Fibroblast of skin of left biceps (primary cell): ENCODE data around the gene GRK4.

ENCODE experiments used
- DNase-seq, 2 experiments: peaks; one replicate each; pipeline ENCODE4 v3.0.0-alpha.2; 2013; ENCODE audit warnings: low read depth in 2 of 2

Gene GRK4

DNA sequence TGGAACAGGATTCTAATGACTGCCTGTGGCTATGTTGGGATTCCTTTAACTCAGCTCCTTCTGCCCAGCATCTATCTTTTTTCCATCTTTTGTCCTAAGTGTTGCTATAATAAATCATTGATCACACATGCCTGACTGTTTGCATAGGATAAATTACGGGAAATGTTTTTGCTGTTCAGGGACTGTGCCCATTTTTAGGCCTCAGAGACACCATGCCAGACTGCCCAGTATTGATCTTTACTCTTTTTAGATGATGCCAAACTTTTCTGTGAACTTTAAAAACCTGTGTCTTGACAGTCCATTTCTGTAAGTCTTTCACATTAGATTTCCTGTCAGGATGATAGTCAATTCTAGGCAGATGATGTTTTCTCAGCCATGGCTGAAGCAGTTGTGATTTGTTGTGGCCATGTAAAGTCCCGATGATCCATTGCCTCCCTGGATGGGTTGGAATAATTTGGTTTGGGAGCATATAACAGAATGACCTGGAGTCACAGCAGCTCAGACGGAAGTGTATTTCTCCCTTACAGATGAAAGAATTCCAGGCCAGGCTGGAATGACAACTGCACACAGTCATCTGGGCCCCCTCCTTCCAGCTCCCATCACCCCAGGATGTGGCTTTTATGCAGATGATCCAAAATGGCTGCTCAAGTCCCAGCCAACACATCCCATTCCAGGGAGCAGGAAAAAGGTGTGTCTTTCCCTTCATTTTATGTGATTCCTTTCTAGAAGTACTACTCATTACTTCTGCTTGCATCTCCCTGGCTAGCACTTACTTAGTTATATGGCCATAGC lies 107.5 kb downstream of the GRK4 start:
- no peak for DNase-seq

DNA sequence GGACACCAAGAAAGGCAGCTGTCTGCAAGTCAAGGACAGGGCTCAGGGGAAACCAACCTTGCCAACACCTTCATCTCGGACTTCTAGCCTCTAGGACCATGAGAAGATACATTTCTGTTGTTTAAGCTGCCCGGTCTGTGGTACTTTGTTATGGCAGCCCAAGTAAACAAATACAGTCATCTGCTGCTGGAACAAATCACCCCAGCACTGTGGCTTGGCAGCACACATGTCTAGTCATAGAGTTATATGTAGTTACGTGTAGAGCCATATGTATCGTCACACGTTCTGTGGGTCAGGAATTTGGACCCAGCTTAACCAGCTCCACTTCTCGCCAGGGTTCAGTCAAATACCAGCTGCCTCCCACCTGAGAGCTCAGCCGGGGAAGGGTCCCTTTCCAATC lies 108.4 kb downstream of the GRK4 start:
- DNase-seq, result no peak

DNA sequence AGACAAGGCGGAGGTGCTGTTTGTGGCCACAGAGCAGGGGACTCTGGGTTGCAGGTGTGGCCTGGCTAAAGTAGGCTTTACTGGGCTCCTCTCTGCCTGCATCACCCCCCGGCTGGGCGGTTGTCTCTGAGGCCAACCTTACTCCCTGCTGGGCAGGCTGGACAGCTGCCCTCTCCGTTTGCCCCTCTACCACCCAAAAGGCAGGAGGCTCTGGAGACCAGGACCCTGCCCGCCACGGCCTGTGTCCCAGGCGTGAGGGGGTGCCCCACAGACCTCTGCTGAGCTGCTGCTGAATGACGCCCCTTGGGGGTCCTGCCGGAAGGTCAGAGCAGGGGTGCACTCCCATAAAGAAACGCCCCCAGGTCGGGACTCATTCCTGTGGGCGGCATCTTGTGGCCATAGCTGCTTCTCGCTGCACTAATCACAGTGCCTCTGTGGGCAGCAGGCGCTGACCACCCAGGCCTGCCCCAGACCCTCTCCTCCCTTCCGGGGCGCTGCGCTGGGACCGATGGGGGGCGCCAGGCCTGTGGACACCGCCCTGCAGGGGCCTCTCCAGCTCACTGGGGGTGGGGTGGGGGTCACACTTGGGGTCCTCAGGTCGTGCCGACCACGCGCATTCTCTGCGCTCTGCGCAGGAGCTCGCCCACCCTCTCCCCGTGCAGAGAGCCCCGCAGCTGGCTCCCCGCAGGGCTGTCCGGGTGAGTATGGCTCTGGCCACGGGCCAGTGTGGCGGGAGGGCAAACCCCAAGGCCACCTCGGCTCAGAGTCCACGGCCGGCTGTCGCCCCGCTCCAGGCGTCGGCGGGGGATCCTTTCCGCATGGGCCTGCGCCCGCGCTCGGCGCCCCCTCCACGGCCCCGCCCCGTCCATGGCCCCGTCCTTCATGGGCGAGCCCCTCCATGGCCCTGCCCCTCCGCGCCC lies 110.0 kb downstream of the GRK4 start:
- DNase-seq, result no peak

DNA sequence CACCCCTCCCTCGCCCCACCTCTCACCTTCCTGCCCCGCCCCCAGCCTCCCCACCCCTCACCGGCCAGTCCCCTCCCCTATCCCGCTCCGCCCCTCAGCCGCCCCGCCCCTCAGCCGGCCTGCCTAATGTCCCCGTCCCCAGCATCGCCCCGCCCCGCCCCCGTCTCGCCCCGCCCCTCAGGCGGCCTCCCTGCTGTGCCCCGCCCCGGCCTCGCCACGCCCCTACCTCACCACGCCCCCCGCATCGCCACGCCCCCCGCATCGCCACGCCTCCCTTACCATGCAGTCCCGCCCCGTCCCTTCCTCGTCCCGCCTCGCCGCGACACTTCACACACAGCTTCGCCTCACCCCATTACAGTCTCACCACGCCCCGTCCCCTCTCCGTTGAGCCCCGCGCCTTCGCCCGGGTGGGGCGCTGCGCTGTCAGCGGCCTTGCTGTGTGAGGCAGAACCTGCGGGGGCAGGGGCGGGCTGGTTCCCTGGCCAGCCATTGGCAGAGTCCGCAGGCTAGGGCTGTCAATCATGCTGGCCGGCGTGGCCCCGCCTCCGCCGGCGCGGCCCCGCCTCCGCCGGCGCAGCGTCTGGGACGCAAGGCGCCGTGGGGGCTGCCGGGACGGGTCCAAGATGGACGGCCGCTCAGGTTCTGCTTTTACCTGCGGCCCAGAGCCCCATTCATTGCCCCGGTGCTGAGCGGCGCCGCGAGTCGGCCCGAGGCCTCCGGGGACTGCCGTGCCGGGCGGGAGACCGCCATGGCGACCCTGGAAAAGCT lies 110.9 kb downstream of the GRK4 start, which contains the start of the genes HTT and HTT-AS:
HTT (plus strand) TSS at position 604 of the 768 bp plus-strand sequence; CDS start at position 749, 145 bp downstream.
HTT-AS (minus strand) TSS at position 461 of the 768 bp plus-strand sequence.
- peak; percentile 85 to 89 for DNase-seq

DNA sequence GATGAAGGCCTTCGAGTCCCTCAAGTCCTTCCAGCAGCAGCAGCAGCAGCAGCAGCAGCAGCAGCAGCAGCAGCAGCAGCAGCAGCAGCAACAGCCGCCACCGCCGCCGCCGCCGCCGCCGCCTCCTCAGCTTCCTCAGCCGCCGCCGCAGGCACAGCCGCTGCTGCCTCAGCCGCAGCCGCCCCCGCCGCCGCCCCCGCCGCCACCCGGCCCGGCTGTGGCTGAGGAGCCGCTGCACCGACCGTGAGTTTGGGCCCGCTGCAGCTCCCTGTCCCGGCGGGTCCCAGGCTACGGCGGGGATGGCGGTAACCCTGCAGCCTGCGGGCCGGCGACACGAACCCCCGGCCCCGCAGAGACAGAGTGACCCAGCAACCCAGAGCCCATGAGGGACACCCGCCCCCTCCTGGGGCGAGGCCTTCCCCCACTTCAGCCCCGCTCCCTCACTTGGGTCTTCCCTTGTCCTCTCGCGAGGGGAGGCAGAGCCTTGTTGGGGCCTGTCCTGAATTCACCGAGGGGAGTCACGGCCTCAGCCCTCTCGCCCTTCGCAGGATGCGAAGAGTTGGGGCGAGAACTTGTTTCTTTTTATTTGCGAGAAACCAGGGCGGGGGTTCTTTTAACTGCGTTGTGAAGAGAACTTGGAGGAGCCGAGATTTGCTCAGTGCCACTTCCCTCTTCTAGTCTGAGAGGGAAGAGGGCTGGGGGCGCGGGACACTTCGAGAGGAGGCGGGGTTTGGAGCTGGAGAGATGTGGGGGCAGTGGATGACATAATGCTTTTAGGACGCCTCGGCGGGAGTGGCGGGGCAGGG lies 111.7 kb downstream of the GRK4 start:
- DNase-seq, result no peak

DNA sequence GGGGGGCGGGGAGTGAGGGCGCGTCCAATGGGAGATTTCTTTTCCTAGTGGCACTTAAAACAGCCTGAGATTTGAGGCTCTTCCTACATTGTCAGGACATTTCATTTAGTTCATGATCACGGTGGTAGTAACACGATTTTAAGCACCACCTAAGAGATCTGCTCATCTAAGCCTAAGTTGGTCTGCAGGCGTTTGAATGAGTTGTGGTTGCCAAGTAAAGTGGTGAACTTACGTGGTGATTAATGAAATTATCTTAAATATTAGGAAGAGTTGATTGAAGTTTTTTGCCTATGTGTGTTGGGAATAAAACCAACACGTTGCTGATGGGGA lies 112.2 kb downstream of the GRK4 start:
- DNase-seq, result no peak

DNA sequence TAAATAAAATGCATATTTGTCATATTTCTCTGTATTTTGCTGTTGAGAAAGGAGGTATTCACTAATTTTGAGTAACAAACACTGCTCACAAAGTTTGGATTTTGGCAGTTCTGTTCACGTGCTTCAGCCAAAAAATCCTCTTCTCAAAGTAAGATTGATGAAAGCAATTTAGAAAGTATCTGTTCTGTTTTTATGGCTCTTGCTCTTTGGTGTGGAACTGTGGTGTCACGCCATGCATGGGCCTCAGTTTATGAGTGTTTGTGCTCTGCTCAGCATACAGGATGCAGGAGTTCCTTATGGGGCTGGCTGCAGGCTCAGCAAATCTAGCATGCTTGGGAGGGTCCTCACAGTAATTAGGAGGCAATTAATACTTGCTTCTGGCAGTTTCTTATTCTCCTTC lies 114.4 kb downstream of the GRK4 start:
- no peak for DNase-seq

DNA sequence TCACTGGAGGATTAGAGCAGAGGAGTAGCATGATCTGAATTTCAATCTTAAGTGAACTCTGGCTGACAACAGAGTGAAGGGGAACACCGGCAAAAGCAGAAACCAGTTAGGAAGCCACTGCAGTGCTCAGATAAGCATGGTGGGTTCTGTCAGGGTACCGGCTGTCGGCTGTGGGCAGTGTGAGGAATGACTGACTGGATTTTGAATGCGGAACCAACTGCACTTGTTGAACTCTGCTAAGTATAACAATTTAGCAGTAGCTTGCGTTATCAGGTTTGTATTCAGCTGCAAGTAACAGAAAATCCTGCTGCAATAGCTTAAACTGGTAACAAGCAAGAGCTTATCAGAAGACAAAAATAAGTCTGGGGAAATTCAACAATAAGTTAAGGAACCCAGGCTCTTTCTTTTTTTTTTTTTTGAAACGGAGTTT lies 116.3 kb downstream of the GRK4 start:
- DNase-seq, result no peak

DNA sequence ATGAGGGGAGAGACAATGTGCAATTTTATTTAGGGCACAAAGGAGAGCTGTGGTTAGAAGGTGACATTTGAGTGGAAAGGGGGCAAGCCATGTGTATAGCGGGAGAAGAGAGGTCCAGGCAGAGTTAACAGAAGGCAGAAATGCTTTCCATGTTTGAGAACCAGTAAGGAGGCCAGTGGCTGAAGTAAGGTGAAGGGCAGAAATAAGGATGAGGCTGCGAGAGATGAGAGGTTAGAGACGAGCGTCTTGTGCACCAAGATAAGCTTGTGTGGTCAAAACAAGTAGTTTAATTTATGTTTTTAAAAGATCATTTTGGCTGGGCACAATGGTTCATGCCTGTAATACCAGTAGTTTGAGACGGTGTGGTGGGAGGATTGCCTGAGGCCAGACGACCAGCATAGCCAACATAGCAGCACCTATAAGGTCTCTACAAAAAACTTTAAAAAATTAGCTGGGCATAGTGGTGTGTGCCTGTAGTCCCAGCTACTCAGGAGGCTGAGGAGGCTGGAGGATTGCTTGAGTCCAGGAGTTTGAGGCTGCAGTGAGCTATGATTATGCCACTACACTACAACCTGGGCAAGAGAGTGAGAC lies 119.6 kb downstream of the GRK4 start:
- no peak for DNase-seq

DNA sequence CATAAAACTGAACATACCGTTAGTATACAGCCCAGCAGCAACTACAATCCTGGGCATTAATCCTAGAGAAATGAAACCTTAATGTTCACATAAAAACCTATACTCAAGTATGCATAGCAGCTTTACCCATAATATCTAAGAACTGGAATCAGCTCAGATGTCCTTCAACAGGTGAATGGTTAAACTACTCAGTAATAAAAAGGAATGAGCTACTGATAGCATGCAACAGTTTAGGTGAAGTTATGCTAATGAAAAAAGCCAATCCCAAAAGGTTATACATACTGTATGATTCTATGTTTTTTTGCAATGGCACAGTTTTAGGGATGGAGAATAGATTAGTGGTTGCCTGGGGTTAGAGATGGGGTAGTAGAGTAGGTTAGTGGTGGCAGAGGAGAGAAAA lies 120.4 kb downstream of the GRK4 start:
- no peak for DNase-seq

DNA sequence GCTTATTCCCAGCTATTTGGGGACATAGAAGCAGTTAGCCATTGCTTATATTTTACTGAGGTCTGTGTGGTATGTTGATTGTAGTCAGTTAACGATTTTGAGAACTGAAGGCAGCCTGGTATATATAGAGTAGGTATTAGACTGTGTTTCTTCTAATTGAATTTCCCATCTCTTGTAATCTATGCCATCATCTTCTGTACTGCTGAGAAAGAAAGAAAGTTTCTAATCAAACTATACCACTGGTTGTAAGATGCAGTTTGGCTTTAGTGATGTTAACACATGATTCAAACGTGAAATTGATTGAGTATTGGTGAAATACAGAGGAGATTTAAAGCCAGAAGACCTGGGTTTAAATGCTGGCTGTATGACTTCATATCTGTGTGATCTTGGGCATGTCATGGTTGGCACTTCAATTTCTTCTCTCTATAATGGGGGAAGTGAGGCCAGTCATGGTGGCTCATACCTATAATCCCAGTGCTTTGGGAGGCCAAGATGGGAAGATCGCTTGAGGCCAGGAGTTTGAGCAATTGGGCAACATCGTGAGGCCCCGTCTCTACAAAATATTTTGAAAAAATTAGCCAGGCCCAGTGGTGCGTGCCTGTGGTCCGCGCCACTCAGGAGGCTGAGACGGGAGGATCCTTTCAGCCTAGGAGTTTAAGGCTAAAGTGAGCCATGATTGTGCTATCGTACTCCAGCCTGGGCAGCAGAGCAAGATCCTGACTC lies 122.7 kb downstream of the GRK4 start:
- DNase-seq, result no peak

DNA sequence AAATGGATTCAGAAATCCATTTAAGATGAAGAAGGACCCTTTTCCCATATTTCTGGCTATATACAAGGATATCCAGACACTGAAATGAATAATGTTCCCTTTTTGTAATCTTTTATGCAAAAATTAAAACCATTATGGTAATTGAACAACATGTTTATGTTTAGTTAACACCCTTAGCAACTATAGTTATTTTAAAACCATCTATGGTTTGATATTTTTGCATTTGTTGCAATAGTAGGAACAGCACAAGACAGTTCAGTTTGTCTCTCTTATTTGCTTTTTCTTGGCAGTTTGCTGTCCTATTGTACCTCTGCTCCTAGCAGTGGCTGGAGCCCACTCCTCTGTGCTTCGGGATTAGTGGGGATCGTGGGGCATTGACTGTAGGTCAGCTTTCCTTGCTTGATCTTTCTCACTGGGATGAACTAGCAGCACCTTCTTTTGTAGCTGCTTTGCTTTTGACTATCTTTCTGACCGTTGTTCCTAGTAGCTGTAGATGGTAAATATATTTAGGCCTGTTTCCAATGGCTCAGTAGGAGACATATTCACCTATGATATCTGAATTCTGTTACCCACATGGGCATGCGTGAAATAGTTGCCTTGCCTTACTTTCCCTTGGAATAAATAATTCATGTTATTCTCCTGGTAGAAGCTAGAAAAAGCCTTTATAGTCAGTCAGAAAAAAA lies 123.9 kb downstream of the GRK4 start:
- DNase-seq, result no peak
